ENCODE results near the gene ZBTB32.

Gene ZBTB32

GRCh38 chr19:35727053-35727955, 22.9 kb downstream of the ZBTB32 start:
- Histone ChIP-seq H3K4me3 (ENCODE audit: low read depth, low read length) (no peak overlapping the region), H3K79me2 (peaks cover 16% of the 10 kb centered on the region), H3K27ac (no peak overlapping the region), H3K9ac (no peak overlapping the region), H3K4me1 (no peaks in the 10 kb centered on the region), H3K4me2 (ENCODE audit: low read length) (no peak overlapping the region), H3K9me3 (ENCODE audit: control insufficient read depth, low read length) (no peaks in the 10 kb centered on the region), H3K36me3 (ENCODE audit: control insufficient read depth, insufficient read depth, low read length) (no peaks in the 10 kb centered on the region), H2AFZ (no peak overlapping the region), H3K27me3 (ENCODE audit: control insufficient read depth, insufficient read depth, low read length) (no peaks in the 10 kb centered on the region)
- TF ChIP-seq, protein P1, sequence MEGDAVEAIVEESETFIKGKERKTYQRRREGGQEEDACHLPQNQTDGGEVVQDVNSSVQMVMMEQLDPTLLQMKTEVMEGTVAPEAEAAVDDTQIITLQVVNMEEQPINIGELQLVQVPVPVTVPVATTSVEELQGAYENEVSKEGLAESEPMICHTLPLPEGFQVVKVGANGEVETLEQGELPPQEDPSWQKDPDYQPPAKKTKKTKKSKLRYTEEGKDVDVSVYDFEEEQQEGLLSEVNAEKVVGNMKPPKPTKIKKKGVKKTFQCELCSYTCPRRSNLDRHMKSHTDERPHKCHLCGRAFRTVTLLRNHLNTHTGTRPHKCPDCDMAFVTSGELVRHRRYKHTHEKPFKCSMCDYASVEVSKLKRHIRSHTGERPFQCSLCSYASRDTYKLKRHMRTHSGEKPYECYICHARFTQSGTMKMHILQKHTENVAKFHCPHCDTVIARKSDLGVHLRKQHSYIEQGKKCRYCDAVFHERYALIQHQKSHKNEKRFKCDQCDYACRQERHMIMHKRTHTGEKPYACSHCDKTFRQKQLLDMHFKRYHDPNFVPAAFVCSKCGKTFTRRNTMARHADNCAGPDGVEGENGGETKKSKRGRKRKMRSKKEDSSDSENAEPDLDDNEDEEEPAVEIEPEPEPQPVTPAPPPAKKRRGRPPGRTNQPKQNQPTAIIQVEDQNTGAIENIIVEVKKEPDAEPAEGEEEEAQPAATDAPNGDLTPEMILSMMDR (IDR thresholded peaks at IDR 0.05) = no peak

- Histone ChIP-seq H3K27me3 (ENCODE audit: control insufficient read depth, insufficient read depth, low read length) (no peaks in the 10 kb centered on the region), H3K27ac (no peak overlapping the region), H3K9me3 (ENCODE audit: control insufficient read depth, low read length) (no peaks in the 10 kb centered on the region), H3K4me1 (no peaks in the 10 kb centered on the region), H3K9ac (no peak overlapping the region), H3K79me2 (peaks cover 8% of the 10 kb centered on the region), H3K4me2 (ENCODE audit: low read length) (no peak overlapping the region), H3K36me3 (ENCODE audit: control insufficient read depth, insufficient read depth, low read length) (no peaks in the 10 kb centered on the region), H3K4me3 (ENCODE audit: low read depth, low read length) (no peak overlapping the region), H2AFZ (no peak overlapping the region)
- TF ChIP-seq, protein P1 (IDR thresholded peaks at IDR 0.05) = no peak
Measured at GRCh38 chr19:35727956-35728706, 23.8 kb downstream of the ZBTB32 start.

DNA sequence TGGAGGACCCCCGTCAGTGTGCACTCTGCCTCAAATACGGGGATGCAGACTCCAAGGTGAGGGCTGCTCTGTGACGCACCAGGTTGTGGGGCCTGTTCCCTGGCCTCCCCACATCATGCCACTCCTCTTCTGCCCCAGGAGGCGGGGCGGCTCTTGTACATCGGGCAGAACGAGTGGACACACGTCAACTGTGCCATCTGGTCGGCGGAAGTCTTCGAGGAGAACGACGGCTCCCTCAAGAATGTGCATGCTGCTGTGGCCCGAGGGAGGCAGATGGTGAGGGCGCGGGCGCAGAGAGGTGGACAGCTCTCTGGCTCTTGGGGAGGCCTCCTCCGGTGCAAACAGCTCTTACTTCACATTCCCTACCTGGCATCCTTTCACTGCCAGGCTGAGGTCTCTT, 24.7 kb downstream of the ZBTB32 start:
- H3K4me3 ChIP-seq (ENCODE audit: low read depth, low read length) = no peak overlapping the region
- no peak overlapping the region for H3K9ac ChIP-seq
- H3K79me2 ChIP-seq = peaks cover 6% of the 10 kb centered on the region
- TF ChIP-seq, protein P1 (IDR thresholded peaks at IDR 0.05) = no peak
- H2AFZ ChIP-seq = no peak overlapping the region
- no peaks in the 10 kb centered on the region for H3K4me1 ChIP-seq
- H3K36me3 ChIP-seq (ENCODE audit: control insufficient read depth, insufficient read depth, low read length) = no peaks in the 10 kb centered on the region
- H3K27me3 ChIP-seq (ENCODE audit: control insufficient read depth, insufficient read depth, low read length) = no peaks in the 10 kb centered on the region
- H3K9me3 ChIP-seq (ENCODE audit: control insufficient read depth, low read length) = no peaks in the 10 kb centered on the region
- H3K4me2 ChIP-seq (ENCODE audit: low read length) = no peak overlapping the region
- H3K27ac ChIP-seq = no peak overlapping the region

DNA sequence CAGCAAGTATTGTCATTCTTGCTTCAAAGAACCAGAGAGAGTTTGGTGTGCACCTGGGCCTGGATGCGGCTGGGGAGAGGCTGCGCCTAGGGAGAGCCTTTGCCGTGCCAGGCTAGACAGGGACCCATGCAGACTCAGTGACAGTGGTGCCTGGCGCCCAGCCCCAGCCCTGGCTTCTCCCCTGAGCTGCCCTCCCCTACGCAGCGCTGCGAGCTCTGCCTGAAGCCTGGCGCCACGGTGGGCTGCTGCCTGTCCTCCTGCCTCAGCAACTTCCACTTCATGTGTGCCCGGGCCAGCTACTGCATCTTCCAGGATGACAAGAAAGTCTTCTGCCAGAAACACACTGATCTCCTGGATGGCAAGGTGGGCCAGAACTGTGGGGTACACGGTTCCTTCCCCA, 25.4 kb downstream of the ZBTB32 start:
- no peak overlapping the region for H3K9ac ChIP-seq
- H3K79me2 ChIP-seq = peaks cover 6% of the 10 kb centered on the region
- H3K4me3 ChIP-seq (ENCODE audit: low read depth, low read length) = no peak overlapping the region
- H3K4me1 ChIP-seq = no peaks in the 10 kb centered on the region
- H3K27me3 ChIP-seq (ENCODE audit: control insufficient read depth, insufficient read depth, low read length) = no peaks in the 10 kb centered on the region
- TF ChIP-seq, protein P1 (IDR thresholded peaks at IDR 0.05) = no peak
- no peak overlapping the region for H3K27ac ChIP-seq
- no peaks in the 10 kb centered on the region for H3K9me3 ChIP-seq (ENCODE audit: control insufficient read depth, low read length)
- no peak overlapping the region for H2AFZ ChIP-seq
- no peak overlapping the region for H3K4me2 ChIP-seq (ENCODE audit: low read length)
- no peaks in the 10 kb centered on the region for H3K36me3 ChIP-seq (ENCODE audit: control insufficient read depth, insufficient read depth, low read length)
